Uterus (tissue), 2 donors: ENCODE measurements around the gene CPVL.

ENCODE experiments used
- POLR2A ChIP-seq, 2 donors: fragments of 450-650 bp; IDR thresholded peaks; one replicate each; pipeline ENCODE4 v1.6.1; 2016; ENCODE audit warnings: antibody characterized with exemption in 2 of 2, mild to moderate bottlenecking in 1 of 2, moderate library complexity in 1 of 2
- TF ChIP-seq, protein P1 (sequence below), 4 experiments: fragments of 200-600 bp in 2 of 4; fragments of 450-650 bp in 2 of 4; sonication (generic) in 2 of 4; IDR thresholded peaks; one replicate each; pipeline ENCODE4 v1.5.1; 2016 to 2019; ENCODE audit warnings: antibody characterized with exemption in 4 of 4, mild to moderate bottlenecking in 2 of 4, moderate library complexity in 1 of 4

DNA sequence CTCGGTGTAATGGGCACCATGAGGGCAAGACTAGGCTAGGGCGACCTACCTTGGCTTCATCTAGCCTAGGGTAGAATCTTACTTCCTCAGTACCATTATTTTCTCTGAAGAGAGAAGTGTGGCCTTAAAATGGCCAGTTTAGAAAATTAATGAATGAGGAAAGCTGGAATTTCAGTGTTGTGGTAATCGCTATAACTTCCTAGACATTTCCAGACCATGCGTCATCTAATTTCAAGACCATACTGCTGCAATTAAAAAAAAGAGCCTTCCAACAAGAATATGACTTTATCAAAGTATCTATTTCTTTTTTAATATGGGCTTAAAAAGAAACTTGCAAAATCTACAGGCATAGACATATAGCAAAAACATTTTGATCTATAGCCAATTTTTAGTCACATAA lies 68.5 kb downstream of the CPVL start:
- TF ChIP-seq, protein P1, sequence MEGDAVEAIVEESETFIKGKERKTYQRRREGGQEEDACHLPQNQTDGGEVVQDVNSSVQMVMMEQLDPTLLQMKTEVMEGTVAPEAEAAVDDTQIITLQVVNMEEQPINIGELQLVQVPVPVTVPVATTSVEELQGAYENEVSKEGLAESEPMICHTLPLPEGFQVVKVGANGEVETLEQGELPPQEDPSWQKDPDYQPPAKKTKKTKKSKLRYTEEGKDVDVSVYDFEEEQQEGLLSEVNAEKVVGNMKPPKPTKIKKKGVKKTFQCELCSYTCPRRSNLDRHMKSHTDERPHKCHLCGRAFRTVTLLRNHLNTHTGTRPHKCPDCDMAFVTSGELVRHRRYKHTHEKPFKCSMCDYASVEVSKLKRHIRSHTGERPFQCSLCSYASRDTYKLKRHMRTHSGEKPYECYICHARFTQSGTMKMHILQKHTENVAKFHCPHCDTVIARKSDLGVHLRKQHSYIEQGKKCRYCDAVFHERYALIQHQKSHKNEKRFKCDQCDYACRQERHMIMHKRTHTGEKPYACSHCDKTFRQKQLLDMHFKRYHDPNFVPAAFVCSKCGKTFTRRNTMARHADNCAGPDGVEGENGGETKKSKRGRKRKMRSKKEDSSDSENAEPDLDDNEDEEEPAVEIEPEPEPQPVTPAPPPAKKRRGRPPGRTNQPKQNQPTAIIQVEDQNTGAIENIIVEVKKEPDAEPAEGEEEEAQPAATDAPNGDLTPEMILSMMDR (IDR thresholded peaks at IDR 0.05) = no peak
- no peak for TF ChIP-seq POLR2A (IDR thresholded peaks at IDR 0.05)
